Omental fat pad (tissue), 4 donors: ENCODE results near the gene RBM19. TPM values are rescaled to one million over a fixed set of nuclear protein-coding genes. Genes with fewer than 3 reads are reported as not detected.

Source experiments
- ATAC-seq: fragments of 150-250 bp; one replicate; pipeline ENCODE4 v1.9.1; 2016; ENCODE audit warnings: mild to moderate bottlenecking, moderate library complexity; ENCODE audit not compliant: low FRiP score
- DNase-seq: peaks from one replicate; pipeline ENCODE4 v3.0.0-alpha.2; 2019; ENCODE audit warnings: low spot score
- CTCF ChIP-seq, 3 donors: fragments of 450-650 bp; IDR thresholded peaks; one replicate each; pipeline ENCODE4 v1.5.1; 2016 to 2017; ENCODE audit warnings: antibody characterized with exemption in 3 of 3, mild to moderate bottlenecking in 3 of 3, moderate library complexity in 2 of 3
- total RNA-seq, 4 donors: library from RNA; depleted of rRNA; stranded (reverse); fragments of >200 nt; gene quantifications; one replicate each; pipeline ENCODE4 v1.1.0, GENCODE V29; 2016

RBM19 gene
- total RNA-seq, 4 donors from 2014 or later, result 24.3 to 41.6 (median 28.7) TPM

- ATAC-seq, result no peak
- no peak for DNase-seq
- TF ChIP-seq CTCF (IDR thresholded peaks at IDR 0.05), result no peak
Measured at GRCh38 chr12:113875691-113876090, 90.4 kb downstream of the RBM19 start.

- no peak for ATAC-seq
- no peak for DNase-seq
- TF ChIP-seq CTCF (IDR thresholded peaks at IDR 0.05), result no peak
Measured at GRCh38 chr12:113874999-113875561, 91.0 kb downstream of the RBM19 start.

- ATAC-seq (no peak), DNase-seq (no peak)
- TF ChIP-seq CTCF (IDR thresholded peaks at IDR 0.05), result no peak
Measured at GRCh38 chr12:113874326-113874725, 91.8 kb downstream of the RBM19 start.

GRCh38 chr12:113873740-113874139 is 92.4 kb downstream of the RBM19 start:
- TF ChIP-seq CTCF (IDR thresholded peaks at IDR 0.05), result no peak
- ATAC-seq, result no peak
- no peak for DNase-seq

- TF ChIP-seq CTCF (IDR thresholded peaks at IDR 0.05), result no peak
- no peak for DNase-seq
- ATAC-seq, result no peak
Measured at GRCh38 chr12:113870890-113871289, 95.2 kb downstream of the RBM19 start.

GRCh38 chr12:113870035-113870434 is 96.1 kb downstream of the RBM19 start:
- ATAC-seq, result no peak
- DNase-seq, result no peak
- TF ChIP-seq CTCF (IDR thresholded peaks at IDR 0.05), result no peak

- no peak for DNase-seq
- TF ChIP-seq CTCF (IDR thresholded peaks at IDR 0.05), result no peak
- no peak for ATAC-seq
Measured at GRCh38 chr12:113868365-113868764, 97.8 kb downstream of the RBM19 start.
